Measurements from ENCODE around the gene TBCB. TPM values are rescaled to one million over a fixed set of nuclear protein-coding genes. Genes with fewer than 3 reads are reported as not detected.

The TBCB gene
- total and polyA plus RNA-seq, 2 donors (not counting 3 experiments of a cell fraction or from before 2014, with no cell fraction given): 178 to 363 TPM

GRCh38 chr19:36090910-36091695 lies 24.2 kb upstream of the TBCB start:
- H3K79me2 ChIP-seq (ENCODE audit: control insufficient read depth, insufficient read depth, low read length): no peaks in the 10 kb centered on the region
- H2AFZ ChIP-seq (ENCODE audit: low read depth, low read length): no peak overlapping the region
- H3K4me1 ChIP-seq (ENCODE audit: control insufficient read depth, extremely low read depth, insufficient read depth, low read length): no peaks in the 10 kb centered on the region
- intact Hi-C loops (cut with micrococcal nuclease): no loop called here
- TF ChIP-seq MYC (IDR thresholded peaks at IDR 0.05; ENCODE audit: low read depth, low read length) (no peak), EZH2 (IDR thresholded peaks at IDR 0.05; ENCODE audit: borderline replicate concordance, low read depth, low read length, severe bottlenecking) (no peak), POLR2AphosphoS5 (IDR thresholded peaks at IDR 0.05; ENCODE audit: insufficient read depth, low read depth, low read length) (no peak), POLR2A (IDR thresholded peaks at IDR 0.05; ENCODE audit: low read depth, low read length) (no peak), FOS (IDR thresholded peaks at IDR 0.05; ENCODE audit: borderline replicate concordance, insufficient read depth, low read length) (no peak), JUN (IDR thresholded peaks at IDR 0.05; ENCODE audit: borderline replicate concordance, insufficient read depth, insufficient read length, low read depth) (no peak), GATA2 (IDR thresholded peaks at IDR 0.05; ENCODE audit: insufficient read depth, insufficient read length, low read depth, low read length) (no peak), MAX (IDR thresholded peaks at IDR 0.05; ENCODE audit: insufficient read depth, insufficient read length) (no peak), CTCF (IDR thresholded peaks at IDR 0.05; ENCODE audit: extremely low read depth in 1 of 2, insufficient read depth in 1 of 2, low read depth in 1 of 2, low read length in 2 of 2) (no peak)
- no peaks in the 10 kb centered on the region for H3K9me1 ChIP-seq (replicated peaks; ENCODE audit: control insufficient read depth, extremely low read depth, insufficient read depth, low read length)
- no peak overlapping the region for H3K4me3 ChIP-seq (replicated peaks in 1 of 3; ENCODE audit: insufficient read depth in 1 of 3, low read depth in 1 of 3, low read length in 3 of 3)
- POLR2A ChIA-PET: no interaction called here
- dilution Hi-C loops (cut with MboI; ENCODE audit: extremely low pct_ligation_motif_present, low sequenced_read_pairs): no loop called here
- no peaks in the 10 kb centered on the region for H4K20me1 ChIP-seq (replicated peaks; ENCODE audit: control insufficient read depth, extremely low read depth, insufficient read depth, low read length)
- FAIRE-seq (no peak), DNase-seq (ENCODE audit: low read depth, low spot score) (no peak)
- peaks cover 3 to 5% of the 10 kb centered on the region in 2 experiments for H3K36me3 ChIP-seq (ENCODE audit: control insufficient read depth in 2 of 2, extremely low read depth in 1 of 2, insufficient read depth in 2 of 2, low read length in 2 of 2)
- no peak overlapping the region for H3K27ac ChIP-seq (ENCODE audit: insufficient read depth, low read depth, low read length)
- no TSS peak for BruUV-seq (replicated peaks)
- CTCF ChIA-PET: interaction anchor here (1.5 kb wide), 1 partner anchor 30 kb away, joined by 4 read pairs; no protein-coding TSS in a partner anchor
- H3K9me3 ChIP-seq (replicated peaks; ENCODE audit: control insufficient read depth, insufficient read depth, low read length): no peaks in the 10 kb centered on the region
- H3K4me2 ChIP-seq (ENCODE audit: insufficient read depth, low read length): no peak overlapping the region
- H3K9ac ChIP-seq (replicated peaks; ENCODE audit: extremely low read depth, insufficient read depth, low read length): no peak overlapping the region
- H3K27me3 ChIP-seq (ENCODE audit: control insufficient read depth in 2 of 2, insufficient read depth in 2 of 2, low read length in 2 of 2): no peaks in the 10 kb centered on the region

All from endothelial cell of umbilical vein (primary cell).